MM.1S (cell line): Measurements from ENCODE around the gene CCDC40.

Source experiments
- DNase-seq: peaks from one replicate; pipeline ENCODE4 v3.0.0-alpha.2; 2015
- H2AFZ ChIP-seq: fragments of 300-600 bp; sonication (generic); 2 replicates; pipeline ENCODE4 v1.6.0; 2016; ENCODE audit warnings: antibody characterized with exemption, low read length
- H3F3A ChIP-seq: fragments of 300-600 bp; sonication (generic); 2 replicates; pipeline ENCODE4 v1.6.1; 2016; ENCODE audit warnings: mild to moderate bottlenecking, antibody characterized with exemption, low read length, moderate library complexity, mixed read lengths; ENCODE audit not compliant: insufficient read depth
- H3K27ac ChIP-seq: fragments of 300-600 bp; sonication (generic); 2 replicates; pipeline ENCODE4 v1.5.1; 2016; ENCODE audit warnings: mild to moderate bottlenecking, low read length
- H3K27me3 ChIP-seq: fragments of 300-600 bp; sonication (generic); replicated peaks from 2 replicates; pipeline ENCODE4 v1.6.0; 2016; ENCODE audit warnings: low read length; ENCODE audit not compliant: insufficient read depth
- H3K36me3 ChIP-seq: fragments of 300-600 bp; sonication (generic); replicated peaks from 2 replicates; pipeline ENCODE4 v1.6.1; 2016; ENCODE audit warnings: mild to moderate bottlenecking, low read length, mixed read lengths; ENCODE audit not compliant: insufficient read depth
- H3K4me1 ChIP-seq: fragments of 300-600 bp; sonication (generic); 2 replicates; pipeline ENCODE4 v1.6.1; 2016; ENCODE audit warnings: low read length, mixed read lengths
- H3K4me2 ChIP-seq: fragments of 300-600 bp; sonication (generic); 2 replicates; pipeline ENCODE4 v1.6.0; 2016; ENCODE audit warnings: low read depth, low read length
- H3K4me3 ChIP-seq: fragments of 300-600 bp; sonication (generic); 2 replicates; pipeline ENCODE4 v1.5.1; 2016; ENCODE audit warnings: low read length, mixed read lengths
- H3K79me2 ChIP-seq: fragments of 300-600 bp; sonication (generic); 2 replicates; pipeline ENCODE4 v1.6.1; 2016; ENCODE audit warnings: mixed run types, low read length, mixed read lengths
- H3K9ac ChIP-seq: fragments of 300-600 bp; sonication (generic); 2 replicates; pipeline ENCODE4 v1.6.1; 2016; ENCODE audit warnings: low read length, mixed read lengths
- H3K9me2 ChIP-seq: fragments of 300-600 bp; sonication (generic); replicated peaks from 2 replicates; pipeline ENCODE4 v1.6.1; 2016; ENCODE audit warnings: mild to moderate bottlenecking, low read length, mixed read lengths; ENCODE audit not compliant: insufficient read depth
- H3K9me3 ChIP-seq: fragments of 300-600 bp; sonication (generic); replicated peaks from 2 replicates; pipeline ENCODE4 v1.6.1; 2016; ENCODE audit warnings: mild to moderate bottlenecking, low read length, mixed read lengths; ENCODE audit not compliant: insufficient read depth
- H4K20me1 ChIP-seq: fragments of 300-600 bp; sonication (generic); 2 replicates; pipeline ENCODE4 v1.6.1; 2016; ENCODE audit warnings: mild to moderate bottlenecking, low read length, moderate library complexity, mixed read lengths; ENCODE audit not compliant: insufficient read depth
- CTCF ChIP-seq: fragments of 300-600 bp; sonication (generic); IDR thresholded peaks from 2 replicates; pipeline ENCODE4 v1.5.1; 2016; ENCODE audit warnings: antibody characterized with exemption, low read length, mixed read lengths
- EZH2 ChIP-seq: fragments of 300-600 bp; sonication (generic); optimal IDR thresholded peaks from 2 replicates; pipeline ENCODE3; 2017; ENCODE audit warnings: low read depth, mild to moderate bottlenecking, antibody characterized with exemption, low read length, mixed read lengths
- EZH2phosphoT487 ChIP-seq: fragments of 300-600 bp; sonication (generic); IDR thresholded peaks from 2 replicates; pipeline ENCODE4 v1.6.1; 2018; ENCODE audit warnings: antibody characterized with exemption, low read length

The CCDC40 gene

GRCh38 chr17:80028030-80028429, 8.4 kb upstream of the CCDC40 start:
- TF ChIP-seq CTCF, result no peak
- TF ChIP-seq EZH2, result no peak
- TF ChIP-seq EZH2phosphoT487, result no peak
- no peak overlapping the region for H3K27ac ChIP-seq

GRCh38 chr17:80029258-80029974, 7.0 kb upstream of the CCDC40 start:
- Histone ChIP-seq H3K9me2 (no peaks in the 10 kb centered on the region), H3K27me3 (peaks cover 88% of the 10 kb centered on the region), H3K27ac (no peak overlapping the region), H3K4me3 (no peak overlapping the region), H3K9ac (no peak overlapping the region), H3K4me1 (no peaks in the 10 kb centered on the region), H3K9me3 (no peaks in the 10 kb centered on the region), H3K4me2 (no peak overlapping the region), H3F3A (no peaks in the 10 kb centered on the region), H4K20me1 (no peaks in the 10 kb centered on the region), H2AFZ (no peak overlapping the region), H3K79me2 (no peaks in the 10 kb centered on the region), H3K36me3 (no peaks in the 10 kb centered on the region)
- TF ChIP-seq CTCF, result no peak
- no peak for TF ChIP-seq EZH2
- DNase-seq, result no peak

More at GRCh38 chr17:80028030-80028429, 8.4 kb upstream of the CCDC40 start:
- H3K9me2 ChIP-seq, result no peaks in the 10 kb centered on the region
- H3K4me1 ChIP-seq, result no peaks in the 10 kb centered on the region
- H3K79me2 ChIP-seq, result no peaks in the 10 kb centered on the region
- H3K9ac ChIP-seq, result no peak overlapping the region
- H4K20me1 ChIP-seq, result no peaks in the 10 kb centered on the region
- no peaks in the 10 kb centered on the region for H3F3A ChIP-seq
- peaks cover 74% of the 10 kb centered on the region for H3K27me3 ChIP-seq
- H3K4me3 ChIP-seq, result no peak overlapping the region
- H3K9me3 ChIP-seq, result no peaks in the 10 kb centered on the region
- H3K4me2 ChIP-seq, result no peak overlapping the region
- H3K36me3 ChIP-seq, result no peaks in the 10 kb centered on the region
- DNase-seq, result no peak
- no peak overlapping the region for H2AFZ ChIP-seq

GRCh38 chr17:80030730-80031410, 5.6 kb upstream of the CCDC40 start:
- Histone ChIP-seq H3K4me3 (no peak overlapping the region), H3K27ac (no peak overlapping the region), H3K27me3 (peaks cover 94% of the 10 kb centered on the region), H4K20me1 (no peaks in the 10 kb centered on the region), H3K36me3 (no peaks in the 10 kb centered on the region), H3K9me3 (no peaks in the 10 kb centered on the region), H3K9me2 (no peaks in the 10 kb centered on the region), H3K79me2 (no peaks in the 10 kb centered on the region), H3F3A (no peaks in the 10 kb centered on the region), H3K9ac (no peak overlapping the region), H3K4me1 (no peaks in the 10 kb centered on the region), H2AFZ (no peak overlapping the region), H3K4me2 (no peak overlapping the region)
- no peak for DNase-seq
- no peak for TF ChIP-seq EZH2phosphoT487
- TF ChIP-seq EZH2, result no peak
- no peak for TF ChIP-seq CTCF
